Type B pancreatic cell (in vitro differentiated cells): ENCODE results near the gene ACAP2. TPM values are rescaled to one million over a fixed set of nuclear protein-coding genes. Genes with fewer than 3 reads are reported as not detected.

Experiments used
- DNase-seq: peaks from one replicate; pipeline ENCODE4 v3.0.0; 2021; ENCODE audit warnings: mixed read lengths; ENCODE audit not compliant: unreplicated experiment; ENCODE audit errors: extremely low spot score
- H3K27ac Mint-ChIP-seq: 2 replicates; pipeline ENCODE4 v1.8.0; 2021; ENCODE audit warnings: mild to moderate bottlenecking, mixed read lengths
- H3K27me3 Mint-ChIP-seq: 2 replicates; pipeline ENCODE4 v1.8.0; 2021; ENCODE audit warnings: mixed read lengths
- H3K36me3 Mint-ChIP-seq: 2 replicates; pipeline ENCODE4 v1.8.0; 2021; ENCODE audit warnings: mixed read lengths
- H3K4me1 Mint-ChIP-seq: one replicate; pipeline ENCODE4 v1.8.0; 2021; ENCODE audit warnings: mixed read lengths; ENCODE audit not compliant: unreplicated experiment
- H3K4me3 Mint-ChIP-seq: 2 replicates; pipeline ENCODE4 v1.8.0; 2021; ENCODE audit warnings: mild to moderate bottlenecking, mixed read lengths
- H3K9me3 Mint-ChIP-seq: 2 replicates; pipeline ENCODE4 v1.8.0; 2021; ENCODE audit warnings: mixed read lengths
- CTCF ChIP-seq: fragments of 200-600 bp; sonication (generic); conservative IDR thresholded peaks from 2 replicates; pipeline ENCODE4 v1.5.0; 2021; ENCODE audit warnings: antibody characterized with exemption, mild to moderate bottlenecking
- total RNA-seq: library from RNA; stranded (reverse); gene quantifications from 2 replicates; pipeline ENCODE4 v1.2.1, GENCODE V29; 2021; ENCODE audit warnings: low replicate concordance

The ACAP2 gene
- total RNA-seq, 1 donor from 2014 or later = 36.6 TPM

GRCh38 chr3:195455789-195456188 lies 13.0 kb upstream of the ACAP2 start:
- Mint-ChIP-seq H3K36me3 (no peaks in the 10 kb centered on the region), H3K9me3 (no peaks in the 10 kb centered on the region), H3K4me3 (no peak overlapping the region)

GRCh38 chr3:195453236-195453635 lies 10.4 kb upstream of the ACAP2 start:
- Mint-ChIP-seq H3K4me3 (no peak overlapping the region), H3K27me3 (no peaks in the 10 kb centered on the region), H3K36me3 (no peaks in the 10 kb centered on the region), H3K4me1 (peaks cover 26% of the 10 kb centered on the region), H3K27ac (no peak overlapping the region), H3K9me3 (peaks cover 6% of the 10 kb centered on the region)
- DNase-seq = no peak
- TF ChIP-seq CTCF = no peak

More at GRCh38 chr3:195455789-195456188, 13.0 kb upstream of the ACAP2 start:
- no peak for TF ChIP-seq CTCF
- Mint-ChIP-seq H3K27me3 (no peaks in the 10 kb centered on the region), H3K4me1 (peaks cover 20% of the 10 kb centered on the region), H3K27ac (no peak overlapping the region)
- DNase-seq = no peak

GRCh38 chr3:195451373-195452015 lies 8.7 kb upstream of the ACAP2 start:
- H3K9me3 Mint-ChIP-seq = peaks cover 6% of the 10 kb centered on the region
- peak overlapping the region; percentile 23 for H3K4me3 Mint-ChIP-seq
- H3K27me3 Mint-ChIP-seq = no peaks in the 10 kb centered on the region
- H3K27ac Mint-ChIP-seq = peak overlapping the region; percentile 67
- no peak for TF ChIP-seq CTCF
- peaks cover 28% of the 10 kb centered on the region for H3K4me1 Mint-ChIP-seq
- DNase-seq = no peak
- no peaks in the 10 kb centered on the region for H3K36me3 Mint-ChIP-seq

GRCh38 chr3:195450731-195451229 lies 8.0 kb upstream of the ACAP2 start:
- TF ChIP-seq CTCF = no peak
- H3K27me3 Mint-ChIP-seq = no peaks in the 10 kb centered on the region
- H3K9me3 Mint-ChIP-seq = peaks cover 6% of the 10 kb centered on the region
- H3K36me3 Mint-ChIP-seq = no peaks in the 10 kb centered on the region
- H3K27ac Mint-ChIP-seq = peak overlapping the region; percentile 67
- H3K4me1 Mint-ChIP-seq = peaks cover 28% of the 10 kb centered on the region
- DNase-seq = no peak
- peak overlapping the region; percentile 29 for H3K4me3 Mint-ChIP-seq

GRCh38 chr3:195448205-195448875 lies 5.5 kb upstream of the ACAP2 start:
- no peak for TF ChIP-seq CTCF
- H3K27me3 Mint-ChIP-seq = no peaks in the 10 kb centered on the region
- no peak overlapping the region for H3K27ac Mint-ChIP-seq
- DNase-seq = no peak
- H3K36me3 Mint-ChIP-seq = no peaks in the 10 kb centered on the region
- H3K4me3 Mint-ChIP-seq = no peak overlapping the region
- H3K9me3 Mint-ChIP-seq = peaks cover 6% of the 10 kb centered on the region
- H3K4me1 Mint-ChIP-seq = peaks cover 36% of the 10 kb centered on the region
